NCI-H2107 treated with DMSO at 0.1 percent for 48 hours (cell line): ENCODE data around the gene PTGIS.

Experiments used
- DNase-seq: peaks from one replicate; lab custom pipeline; 2025; ENCODE audit not compliant: unreplicated experiment; lab: John Stamatoyannopoulos, UW

The PTGIS gene

GRCh38 chr20:49595811-49596561 lies 28.0 kb upstream of the PTGIS start:
- DNase-seq: no peak

- no peak for DNase-seq
Measured at GRCh38 chr20:49595346-49595745, 27.4 kb upstream of the PTGIS start.

- DNase-seq: no peak
Measured at GRCh38 chr20:49594931-49595315, 27.0 kb upstream of the PTGIS start.

GRCh38 chr20:49594143-49594930 lies 26.4 kb upstream of the PTGIS start:
- peak; percentile 60 for DNase-seq

GRCh38 chr20:49593466-49594142 lies 25.7 kb upstream of the PTGIS start:
- DNase-seq: no peak

- DNase-seq: no peak
Measured at GRCh38 chr20:49592120-49592519, 24.2 kb upstream of the PTGIS start.

- DNase-seq: no peak
Measured at GRCh38 chr20:49591217-49591865, 23.4 kb upstream of the PTGIS start.

- no peak for DNase-seq
Measured at GRCh38 chr20:49590163-49591017, 22.5 kb upstream of the PTGIS start.

GRCh38 chr20:49589747-49590146 lies 21.8 kb upstream of the PTGIS start:
- no peak for DNase-seq

GRCh38 chr20:49587111-49587570 lies 19.2 kb upstream of the PTGIS start:
- no peak for DNase-seq

- DNase-seq: no peak
Measured at GRCh38 chr20:49585585-49586245, 17.8 kb upstream of the PTGIS start.

- no peak for DNase-seq
Measured at GRCh38 chr20:49584418-49585382, 16.8 kb upstream of the PTGIS start.

GRCh38 chr20:49583669-49584417 lies 15.9 kb upstream of the PTGIS start:
- peak; percentile 53 for DNase-seq

- DNase-seq: no peak
Measured at GRCh38 chr20:49583343-49583668, 15.4 kb upstream of the PTGIS start.

- DNase-seq: no peak
Measured at GRCh38 chr20:49582413-49583334, 14.7 kb upstream of the PTGIS start.

GRCh38 chr20:49581482-49581881 lies 13.5 kb upstream of the PTGIS start:
- DNase-seq: no peak

- DNase-seq: no peak
Measured at GRCh38 chr20:49580813-49581174, 12.9 kb upstream of the PTGIS start.
